Astrocyte of the spinal cord (primary cell): ENCODE results near the gene IL1RAPL2.

Source experiments
- DNase-seq: peaks from one replicate; pipeline ENCODE4 v3.0.0; 2011; ENCODE audit warnings: low read depth, low spot score
- H3K4me3 ChIP-seq: 2 replicates; pipeline ENCODE4 v1.5.1; 2011; ENCODE audit warnings: low read depth, mild to moderate bottlenecking, low read length, moderate library complexity
- CTCF ChIP-seq: IDR thresholded peaks from 2 replicates; pipeline ENCODE4 v1.5.1; 2012; ENCODE audit warnings: low read depth, mild to moderate bottlenecking, low read length, inconsistent platforms
- in situ Hi-C: cut with HindIII; loops from 2 replicates; pipeline ENCODE4 v1.10.0; 2017; ENCODE audit warnings: low sequenced_read_pairs

IL1RAPL2 gene

GRCh38 chrX:105328773-105329172 lies 762.8 kb downstream of the IL1RAPL2 start:
- TF ChIP-seq CTCF = no peak
- in situ Hi-C loops = no loop called here
- no peak for DNase-seq
- no peak overlapping the region for H3K4me3 ChIP-seq

GRCh38 chrX:105331244-105331643 lies 765.2 kb downstream of the IL1RAPL2 start:
- in situ Hi-C loops = no loop called here
- no peak overlapping the region for H3K4me3 ChIP-seq
- DNase-seq = peak; percentile 67
- no peak for TF ChIP-seq CTCF

GRCh38 chrX:105347373-105347772 lies 781.4 kb downstream of the IL1RAPL2 start:
- no peak for DNase-seq
- in situ Hi-C loops = no loop called here
- H3K4me3 ChIP-seq = no peak overlapping the region
- no peak for TF ChIP-seq CTCF

- H3K4me3 ChIP-seq = no peak overlapping the region
- no peak for DNase-seq
- TF ChIP-seq CTCF = no peak
- in situ Hi-C loops = no loop called here
Measured at GRCh38 chrX:105349476-105349875, 783.5 kb downstream of the IL1RAPL2 start.

- DNase-seq = peak; percentile 36
- TF ChIP-seq CTCF = no peak
- H3K4me3 ChIP-seq = no peak overlapping the region
- in situ Hi-C loops = no loop called here
Measured at GRCh38 chrX:105375816-105376215, 809.8 kb downstream of the IL1RAPL2 start.

GRCh38 chrX:105424729-105425128 lies 858.7 kb downstream of the IL1RAPL2 start:
- no peak overlapping the region for H3K4me3 ChIP-seq
- in situ Hi-C loops = no loop called here
- no peak for TF ChIP-seq CTCF
- no peak for DNase-seq

GRCh38 chrX:105451401-105451800 lies 885.4 kb downstream of the IL1RAPL2 start:
- no peak overlapping the region for H3K4me3 ChIP-seq
- in situ Hi-C loops = no loop called here
- TF ChIP-seq CTCF = no peak
- DNase-seq = no peak
